Heart left ventricle (tissue), 16 donors: ENCODE data around the gene LRRC28. TPM values are rescaled to one million over a fixed set of nuclear protein-coding genes. Genes with fewer than 3 reads are reported as not detected.

ENCODE experiments used
- ATAC-seq, 4 donors: fragments of 200-7000 bp; cut with Tn5 transposase; one replicate each; pipeline ENCODE4 v1.9.1; 2020 to 2022; ENCODE audit warnings: moderate library complexity in 4 of 4, mild to moderate bottlenecking in 3 of 4, moderate number of reproducible peaks in 1 of 4
- DNase-seq, 5 donors: peaks; one replicate each; pipeline ENCODE4 v3.0.0-alpha.2; 2020
- H3K27ac ChIP-seq, 12 donors: fragments of 200-600 bp; sonication (generic) in 4 of 12; one replicate each; pipeline versions ENCODE4 v1.5.0 to v1.8.0; 2016 to 2022; ENCODE audit warnings: mild to moderate bottlenecking in 2 of 12
- H3K27me3 ChIP-seq, 9 donors: fragments of 200-600 bp; sonication (generic) in 2 of 9; one replicate each; pipeline versions ENCODE4 v1.5.1 to v1.8.0; 2016 to 2022; ENCODE audit warnings: mild to moderate bottlenecking in 3 of 9
- H3K36me3 ChIP-seq, 9 donors: fragments of 200-600 bp; sonication (generic) in 2 of 9; one replicate each; pipeline versions ENCODE4 v1.5.0 to v1.8.0; 2018 to 2022; ENCODE audit warnings: mild to moderate bottlenecking in 2 of 9
- H3K4me1 ChIP-seq, 12 donors: fragments of 200-600 bp; sonication (generic) in 4 of 12; one replicate each; pipeline versions ENCODE4 v1.5.0 to v1.8.0; 2016 to 2022; ENCODE audit warnings: mild to moderate bottlenecking in 3 of 12
- H3K4me3 ChIP-seq, 12 donors: fragments of 200-600 bp; sonication (generic) in 4 of 12; one replicate each; pipeline versions ENCODE4 v1.5.0 to v1.8.0; 2017 to 2022; ENCODE audit warnings: mild to moderate bottlenecking in 9 of 12, moderate library complexity in 4 of 12
- H3K9me3 ChIP-seq, 12 donors: fragments of 200-600 bp; sonication (generic) in 4 of 12; one replicate each; pipeline versions ENCODE4 v1.5.0 to v1.8.0; 2016 to 2022; ENCODE audit warnings: mild to moderate bottlenecking in 1 of 12
- CTCF ChIP-seq, 12 donors: fragments of 200-600 bp; sonication (generic) in 4 of 12; IDR thresholded peaks; one replicate each; pipeline versions ENCODE4 v1.5.0 to v1.8.0; 2018 to 2022; ENCODE audit warnings: antibody characterized with exemption in 12 of 12, mild to moderate bottlenecking in 5 of 12
- POLR2A ChIP-seq, 2 donors: fragments of 450-650 bp; IDR thresholded peaks; one replicate each; pipeline ENCODE4 v1.6.1; 2017; ENCODE audit warnings: antibody characterized with exemption in 2 of 2, mild to moderate bottlenecking in 2 of 2, moderate library complexity in 2 of 2
- WGBS, 4 donors: extraction: QIAGEN DNeasy Blood & Tissue Kit in 2 of 4; methylation state at CpG; one replicate each; pipeline versions ENCODE4 v1.1.5 to v1.1.7; 2013 to 2018; 5-methylcytosine and 5-hydroxymethylcytosine counted together
- intact Hi-C, 10 donors: fragments of 100-400 bp; cut with DNase I; formaldehyde crosslinking; loops; one replicate each; pipeline versions ENCODE4 v1.11.1 to v1.14.2; 2022
- polyA plus RNA-seq, 2 donors: library from polyadenylated mRNA; stranded (reverse); fragments of 200-250 nt; gene quantifications; one replicate each; pipeline ENCODE4 v1.2.3, GENCODE V29; 2013
- total RNA-seq, 9 donors: library from RNA; depleted of rRNA in 2 of 9; stranded (reverse); fragments of >200 nt in 2 of 9; fragmentation: NEBNext Ultra II Directional in 3 of 9; extraction: Animal tissue kit (Norgen Biotek cat#: 25700) in 3 of 9; gene quantifications; one replicate each; pipeline versions ENCODE4 v1.1.0 to v1.2.4, GENCODE V29; 2016 to 2023
- donor health status: ischemic (EF 13 %, LVEDD 7.1; RV severe dilation, severe dysfunction).
- donor health status: healthy with polysubstance abuse.
- donor health status: DM: no; HTN: yes; CAD: no.
- donor health status: DM: no; HTN: no; CAD: no.
- donor health status: ischemic (EF 25% LVEDD 6.9; RV normal size, moderate dysfunction).
- donor health status: ischemic (EF 25% LVEDD 5.7; RV mildly dilated, moderate dysfunction).
- donor health status: healthy.
- donor health status: DM: yes; HTN: yes; CAD: no.
- donor health status: ischemic (EF 35%, LVEDD 5.7; RV mildly dilated, moderate dysfunction).
- donor health status: nonischemic (EF 11% LVEDD 7.7; RV severe dilation, severe dysfunction).
- donor health status: DM: yes; HTN: yes; CAD: no.
- donor health status: PGD.
- donor health status: ischemic (EF 29% LVEDD 5.4; RV normal size, mild dysfunction).
- donor health status: nonischemic (EF 23%, LVEDD 6.1; RV moderate dilation, normal function).

The LRRC28 gene
- total and polyA plus RNA-seq, 11 donors: 5.1 to 28.6 (median 20.1) TPM

GRCh38 chr15:99348412-99348811 is 97.1 kb downstream of the LRRC28 start:
- H3K9me3 ChIP-seq: no peaks in the 10 kb centered on the region
- no peaks in the 10 kb centered on the region for H3K27me3 ChIP-seq
- 94 to 97% (median 97%) methylated on average over 3 of the region's 3 CpGs for WGBS, 4 donors
- H3K36me3 ChIP-seq: peaks cover 0 to 14% (median 0%) of the 10 kb centered on the region in 9 donors
- TF ChIP-seq CTCF (IDR thresholded peaks at IDR 0.05): no peak
- TF ChIP-seq POLR2A (IDR thresholded peaks at IDR 0.05): no peak
- H3K27ac ChIP-seq: no peak overlapping the region
- no peak for ATAC-seq
- peaks cover 0 to 12% (median 7%) of the 10 kb centered on the region in 12 donors for H3K4me1 ChIP-seq
- intact Hi-C loops: loop anchor here in 1 of 10 donors (10.0 kb wide), 1 partner anchor 54 kb away; no protein-coding TSS in a partner anchor
- DNase-seq: no peak
- H3K4me3 ChIP-seq: no peak overlapping the region

GRCh38 chr15:99350408-99350807 is 99.1 kb downstream of the LRRC28 start:
- no peak for ATAC-seq
- no peak overlapping the region for H3K27ac ChIP-seq
- no peak overlapping the region for H3K4me3 ChIP-seq
- H3K9me3 ChIP-seq: no peaks in the 10 kb centered on the region
- WGBS, 4 donors: 91 to 96% (median 93%) methylated on average over 3 of the region's 3 CpGs
- no peaks in the 10 kb centered on the region for H3K27me3 ChIP-seq
- no peaks in the 10 kb centered on the region for H3K4me1 ChIP-seq
- H3K36me3 ChIP-seq: peaks cover 0 to 17% (median 0%) of the 10 kb centered on the region in 9 donors
- intact Hi-C loops: loop anchor here in 1 of 10 donors (10.0 kb wide), 1 partner anchor 56 kb away; no protein-coding TSS in a partner anchor
- no peak for DNase-seq
- TF ChIP-seq CTCF (IDR thresholded peaks at IDR 0.05): no peak

- Histone ChIP-seq H3K4me3 (no peak overlapping the region), H3K4me1 (no peaks in the 10 kb centered on the region), H3K27ac (no peak overlapping the region), H3K9me3 (no peaks in the 10 kb centered on the region), H3K27me3 (no peaks in the 10 kb centered on the region), H3K36me3 (peaks cover 0 to 18% (median 3%) of the 10 kb centered on the region in 9 donors)
- intact Hi-C loops: loop anchor here in 2 of 10 donors (5.0 to 10.0 kb wide), 3 partner anchors 65 to 262 kb away; no protein-coding TSS in a partner anchor
- DNase-seq: no peak
- no peak for ATAC-seq
- no peak for TF ChIP-seq CTCF (IDR thresholded peaks at IDR 0.05)
- TF ChIP-seq POLR2A (IDR thresholded peaks at IDR 0.05): no peak
- WGBS, 4 donors: 86 to 90% (median 88%) methylated on average over 2 of the region's 2 CpGs
Measured at GRCh38 chr15:99359769-99360168, 108.5 kb downstream of the LRRC28 start.

DNA sequence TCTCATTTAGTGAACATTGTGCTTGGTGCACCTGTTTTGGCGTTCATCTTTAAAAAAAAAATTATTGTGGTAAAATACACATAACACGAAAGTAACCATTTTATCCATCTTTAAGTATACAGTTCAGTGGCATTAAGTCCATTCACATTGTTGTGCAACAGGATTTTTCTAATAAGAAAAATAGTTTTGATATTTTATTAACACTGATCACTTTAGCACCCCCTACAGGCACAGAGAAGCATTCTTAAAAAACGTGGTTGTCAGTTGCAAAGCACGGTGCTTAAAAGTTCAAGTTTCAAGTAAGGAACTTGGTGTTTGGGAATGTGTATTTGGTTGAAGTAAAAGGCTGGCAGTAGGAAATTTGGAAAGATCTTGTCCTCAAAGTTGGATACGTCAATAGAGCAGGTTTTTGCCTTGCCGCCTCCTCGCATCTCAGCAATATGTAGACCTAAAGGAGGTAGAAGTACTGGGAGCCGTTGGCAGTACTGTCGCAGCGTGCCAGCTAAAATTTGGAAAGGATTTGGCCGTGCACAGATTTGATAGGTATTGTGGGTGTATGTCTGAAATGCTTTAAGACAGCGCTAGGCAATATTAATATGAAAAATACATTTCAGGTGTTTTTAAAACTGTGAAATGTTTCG is 110.4 kb downstream of the LRRC28 start:
- intact Hi-C loops: loop anchor here in 1 of 10 donors (10.0 kb wide), 1 partner anchor 77 kb away; no protein-coding TSS in a partner anchor
- Histone ChIP-seq H3K36me3 (peaks cover 0 to 14% (median 3%) of the 10 kb centered on the region in 9 donors), H3K27me3 (no peaks in the 10 kb centered on the region), H3K9me3 (peaks cover 0 to 7% (median 0%) of the 10 kb centered on the region in 12 donors), H3K4me1 (no peaks in the 10 kb centered on the region), H3K27ac (no peak overlapping the region), H3K4me3 (no peak overlapping the region)
- 85 to 90% (median 89%) methylated on average over 13 of the region's 13 CpGs for WGBS, 4 donors
- ATAC-seq (no peak), DNase-seq (no peak)
- TF ChIP-seq CTCF (IDR thresholded peaks at IDR 0.05) (peak; percentile 27 to 60 (median 42)), POLR2A (IDR thresholded peaks at IDR 0.05) (no peak)
